Psoas muscle (tissue), 8 donors: ENCODE measurements around the gene MEF2B. TPM values are rescaled to one million over a fixed set of nuclear protein-coding genes. Genes with fewer than 3 reads are reported as not detected.

Source experiments
- ATAC-seq, 4 donors: fragments of 200-7000 bp; cut with Tn5 transposase; one replicate each; pipeline ENCODE4 v1.9.1; 2020; ENCODE audit warnings: moderate library complexity in 3 of 4, mild to moderate bottlenecking in 2 of 4
- DNase-seq, 2 donors: peaks; one replicate each; pipeline ENCODE4 v3.0.0-alpha.2; 2020
- H3K27ac ChIP-seq: fragments of 200-600 bp; one replicate; pipeline ENCODE4 v1.8.0; 2022
- H3K27me3 ChIP-seq, 3 donors: fragments of 200-600 bp in 1 of 3; one replicate each; pipeline versions ENCODE4 v1.6.1 to v1.8.0; 2013 to 2022; ENCODE audit warnings: low read length in 2 of 3, mild to moderate bottlenecking in 2 of 3, moderate library complexity in 1 of 3; ENCODE audit not compliant: insufficient read depth in 3 of 3
- H3K36me3 ChIP-seq, 2 donors: fragments of 200-600 bp in 1 of 2; one replicate each; pipeline versions ENCODE4 v1.6.1 to v1.8.0; 2013 to 2022; ENCODE audit warnings: low read depth in 1 of 2, mild to moderate bottlenecking in 1 of 2, moderate library complexity in 1 of 2; ENCODE audit not compliant: insufficient read depth in 1 of 2
- H3K4me1 ChIP-seq: fragments of 200-600 bp; one replicate; pipeline ENCODE4 v1.8.0; 2022
- H3K4me3 ChIP-seq: fragments of 200-600 bp; one replicate; pipeline ENCODE4 v1.8.0; 2022; ENCODE audit warnings: mild to moderate bottlenecking
- H3K9me3 ChIP-seq: fragments of 200-600 bp; one replicate; pipeline ENCODE4 v1.8.0; 2022
- WGBS, 3 donors: extraction: QIAGEN DNeasy Blood & Tissue Kit; methylation state at CpG; one replicate each; pipeline versions ENCODE4 v1.1.6 to v1.1.7; 2013; 5-methylcytosine and 5-hydroxymethylcytosine counted together
- intact Hi-C, 2 donors: fragments of 100-400 bp; cut with DNase I; formaldehyde crosslinking; loops; one replicate each; pipeline versions ENCODE4 v1.11.0 to v1.14.2; 2022
- polyA plus RNA-seq, 3 donors: library from polyadenylated mRNA; stranded (reverse); fragments of 200-250 nt; gene quantifications; one replicate each; pipeline ENCODE4 v1.2.3, GENCODE V29; 2013
- total RNA-seq, 4 donors: library from RNA; stranded (reverse); fragmentation: NEBNext Ultra II Directional in 2 of 4; extraction: Animal tissue kit (Norgen Biotek cat#: 25700) in 2 of 4; gene quantifications; one replicate each; pipeline versions ENCODE4 v1.2.1 to v1.2.4, GENCODE V29; 2021 to 2023
- TF ChIP-seq, protein P1 (sequence below): fragments of 200-600 bp; IDR thresholded peaks from one replicate; pipeline ENCODE4 v1.8.0; 2022; ENCODE audit warnings: antibody characterized with exemption
- donor health status: healthy with polysubstance abuse.
- donor health status: DM: no; HTN: no; CAD: no; lungs with moderate emphysema.
- donor health status: Bipolar disorder and iron deficiency.
- donor health status: healthy.
- donor health status: DM: yes; HTN: yes; CAD: no.
- donor health status: DM: no; HTN: no; CAD: no.
- donor health status: DM: no; HTN: no; CAD: no.
- donor health status: DM: yes; HTN: yes; CAD: no.

Gene MEF2B
- total and polyA plus RNA-seq, 7 donors = 0.07 to 0.91 (median 0.56) TPM

DNA sequence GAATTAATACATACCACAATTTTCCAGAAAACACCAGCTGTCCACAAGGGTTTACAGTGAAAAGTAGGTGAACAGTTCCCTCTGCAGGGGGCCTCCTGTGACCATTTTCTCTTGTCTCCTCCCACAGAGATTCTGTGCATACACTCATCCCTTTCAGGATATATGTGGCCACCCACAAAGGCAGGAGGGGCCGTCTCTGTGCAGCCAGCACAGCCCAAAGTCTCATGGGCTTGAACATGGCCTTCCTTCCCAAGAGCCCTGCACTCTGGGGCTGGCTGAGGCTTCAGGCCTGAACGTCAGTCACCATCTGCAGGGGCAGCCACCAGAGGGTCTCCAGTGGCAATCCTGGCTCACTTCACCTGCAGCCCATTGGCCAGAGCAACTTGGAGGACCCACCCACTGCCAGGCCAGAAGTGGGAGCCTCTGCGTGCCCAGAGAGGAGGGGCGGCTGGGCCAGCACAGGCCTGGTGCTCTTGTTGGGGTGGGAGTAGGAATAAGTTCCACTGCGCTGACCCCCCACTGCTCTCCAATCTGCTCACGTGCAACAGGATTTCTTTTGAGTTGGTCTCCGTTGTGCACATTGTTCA is 56.9 kb downstream of the MEF2B start:
- no peak overlapping the region for H3K27ac ChIP-seq
- DNase-seq (no peak), ATAC-seq (peak in 2 of 4 donors; percentile 16 to 33)
- 34 to 47% (median 39%) methylated on average over 7 of the region's 7 CpGs for WGBS, 3 donors
- TF ChIP-seq, protein P1, sequence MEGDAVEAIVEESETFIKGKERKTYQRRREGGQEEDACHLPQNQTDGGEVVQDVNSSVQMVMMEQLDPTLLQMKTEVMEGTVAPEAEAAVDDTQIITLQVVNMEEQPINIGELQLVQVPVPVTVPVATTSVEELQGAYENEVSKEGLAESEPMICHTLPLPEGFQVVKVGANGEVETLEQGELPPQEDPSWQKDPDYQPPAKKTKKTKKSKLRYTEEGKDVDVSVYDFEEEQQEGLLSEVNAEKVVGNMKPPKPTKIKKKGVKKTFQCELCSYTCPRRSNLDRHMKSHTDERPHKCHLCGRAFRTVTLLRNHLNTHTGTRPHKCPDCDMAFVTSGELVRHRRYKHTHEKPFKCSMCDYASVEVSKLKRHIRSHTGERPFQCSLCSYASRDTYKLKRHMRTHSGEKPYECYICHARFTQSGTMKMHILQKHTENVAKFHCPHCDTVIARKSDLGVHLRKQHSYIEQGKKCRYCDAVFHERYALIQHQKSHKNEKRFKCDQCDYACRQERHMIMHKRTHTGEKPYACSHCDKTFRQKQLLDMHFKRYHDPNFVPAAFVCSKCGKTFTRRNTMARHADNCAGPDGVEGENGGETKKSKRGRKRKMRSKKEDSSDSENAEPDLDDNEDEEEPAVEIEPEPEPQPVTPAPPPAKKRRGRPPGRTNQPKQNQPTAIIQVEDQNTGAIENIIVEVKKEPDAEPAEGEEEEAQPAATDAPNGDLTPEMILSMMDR = no peak
- intact Hi-C loops = no loop called here
- no peak overlapping the region for H3K4me3 ChIP-seq
- peaks cover 16% of the 10 kb centered on the region for H3K4me1 ChIP-seq
- no peaks in the 10 kb centered on the region for H3K9me3 ChIP-seq
- H3K27me3 ChIP-seq = no peaks in the 10 kb centered on the region
- H3K36me3 ChIP-seq = peaks cover 0 to 20% of the 10 kb centered on the region in 2 donors

DNA sequence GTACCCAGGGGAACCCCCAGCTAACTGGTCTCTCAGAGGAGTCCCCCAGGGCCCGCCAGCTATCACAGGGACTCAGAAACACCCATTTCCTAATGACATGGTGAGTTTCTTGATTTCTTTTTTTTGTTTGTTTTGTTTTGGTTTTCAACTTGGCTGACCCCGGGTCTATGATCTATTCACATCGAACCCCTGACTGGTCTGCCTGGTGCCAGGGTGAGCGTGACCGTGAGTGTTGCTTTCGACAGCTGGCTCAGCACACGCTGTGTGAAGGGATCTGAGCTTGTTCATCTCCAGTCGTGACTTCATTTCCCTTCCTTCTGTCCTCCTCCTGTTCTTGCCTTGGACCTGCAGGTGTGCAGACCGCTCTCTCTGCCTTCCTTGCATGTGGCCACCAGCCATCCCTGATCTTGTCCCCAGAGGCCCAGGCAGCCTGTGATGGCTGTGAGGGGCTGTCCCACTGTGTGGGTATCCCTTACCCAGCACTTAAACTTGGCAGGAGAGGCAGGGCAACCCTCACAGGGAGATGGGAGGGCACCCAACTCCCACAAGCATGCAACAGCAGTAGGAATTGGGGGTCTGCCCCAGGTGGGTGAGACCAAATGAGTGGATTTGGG is 58.0 kb downstream of the MEF2B start:
- TF ChIP-seq, protein P1 = no peak
- peaks cover 16% of the 10 kb centered on the region for H3K4me1 ChIP-seq
- DNase-seq (no peak), ATAC-seq (peak in 1 of 4 donors; percentile 10)
- no peak overlapping the region for H3K4me3 ChIP-seq
- WGBS, 3 donors = 44 to 75% (median 56%) methylated on average over 9 of the region's 9 CpGs
- H3K9me3 ChIP-seq = no peaks in the 10 kb centered on the region
- H3K27me3 ChIP-seq = no peaks in the 10 kb centered on the region
- intact Hi-C loops = no loop called here
- H3K27ac ChIP-seq = no peak overlapping the region
- H3K36me3 ChIP-seq = peaks cover 0 to 23% of the 10 kb centered on the region in 2 donors

DNA sequence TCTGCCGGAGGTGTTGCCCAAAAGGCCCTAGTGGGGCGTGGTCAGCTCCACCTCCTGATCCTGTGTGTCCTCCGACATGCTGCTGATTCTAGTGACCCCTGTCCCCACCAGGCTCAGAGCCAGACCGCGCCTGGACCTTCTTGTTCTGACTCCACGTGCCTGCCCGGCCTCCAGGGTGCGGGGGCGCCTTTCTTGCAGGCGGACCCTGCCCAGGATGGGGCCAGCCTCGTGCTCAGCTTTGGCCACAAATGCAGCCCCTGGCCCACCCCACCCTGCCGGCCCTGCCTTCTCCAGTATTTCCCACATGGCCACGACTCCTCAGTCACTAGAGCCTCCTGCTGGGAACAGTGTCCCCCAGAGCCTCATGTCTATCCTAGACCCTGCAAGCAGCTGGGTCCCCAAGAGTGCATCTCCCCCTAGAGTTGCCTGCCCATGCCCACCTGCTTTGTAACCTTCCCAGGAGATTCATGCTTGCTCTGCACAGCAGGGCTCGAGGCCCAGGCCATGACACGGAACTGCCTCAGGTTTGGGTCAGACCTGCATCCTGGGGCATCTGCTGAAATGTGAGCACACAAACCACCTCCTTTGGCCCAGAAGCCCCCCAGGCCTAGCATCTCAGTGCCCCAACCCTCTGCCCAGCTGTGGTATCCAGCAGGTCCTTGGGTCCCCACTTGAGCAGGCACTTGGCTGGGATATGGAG is 58.8 kb downstream of the MEF2B start:
- H3K27ac ChIP-seq = no peak overlapping the region
- 78 to 80% (median 78%) methylated on average over 14 to 15 of the region's 15 CpGs for WGBS, 3 donors

DNA sequence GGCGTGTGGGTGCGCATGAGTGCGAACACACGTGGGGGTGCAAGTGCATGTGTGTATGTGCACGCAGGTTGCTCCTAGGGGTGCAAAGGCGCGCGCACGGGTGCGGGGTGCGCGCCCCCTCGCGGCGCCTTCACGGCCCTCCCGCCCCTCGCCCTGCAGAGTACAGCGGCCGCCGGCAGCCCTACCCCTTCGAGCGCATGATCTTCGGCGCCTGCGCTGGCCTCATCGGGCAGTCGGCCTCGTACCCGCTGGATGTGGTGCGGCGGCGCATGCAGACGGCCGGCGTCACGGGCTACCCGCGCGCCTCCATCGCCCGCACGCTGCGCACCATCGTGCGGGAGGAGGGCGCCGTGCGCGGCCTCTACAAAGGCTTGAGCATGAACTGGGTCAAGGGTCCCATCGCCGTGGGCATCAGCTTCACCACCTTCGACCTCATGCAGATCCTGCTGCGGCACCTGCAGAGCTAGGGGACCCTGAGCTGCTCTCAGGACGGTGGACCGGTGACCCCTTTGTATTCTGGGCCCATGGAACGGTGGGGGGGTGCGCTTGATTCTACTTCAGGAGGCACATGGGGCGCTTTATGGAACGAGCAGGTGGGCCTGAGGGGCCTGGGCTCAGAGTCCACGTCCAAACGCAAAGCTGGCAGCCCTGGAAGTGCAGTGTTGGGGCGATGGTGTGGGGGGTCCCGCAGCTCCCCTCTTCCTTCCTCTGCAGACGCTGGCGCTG is 59.5 kb downstream of the MEF2B start:
- TF ChIP-seq, protein P1 = peak; percentile 21
- Histone ChIP-seq H3K27ac (no peak overlapping the region), H3K4me3 (no peak overlapping the region), H3K27me3 (no peaks in the 10 kb centered on the region), H3K4me1 (peaks cover 16% of the 10 kb centered on the region), H3K36me3 (peaks cover 0 to 22% of the 10 kb centered on the region in 2 donors), H3K9me3 (no peaks in the 10 kb centered on the region)
- WGBS, 3 donors = 41 to 48% (median 41%) methylated on average over 66 of the region's 66 CpGs
- no peak for DNase-seq
- ATAC-seq = peak in 3 of 4 donors; percentile 19 to 42 (median 21)
- intact Hi-C loops = no loop called here

More for the DNA sequence above, 58.8 kb downstream of the MEF2B start:
- Histone ChIP-seq H3K36me3 (peaks cover 0 to 22% of the 10 kb centered on the region in 2 donors), H3K9me3 (no peaks in the 10 kb centered on the region), H3K27me3 (no peaks in the 10 kb centered on the region), H3K4me3 (no peak overlapping the region), H3K4me1 (peaks cover 16% of the 10 kb centered on the region)
- no peak for ATAC-seq
- intact Hi-C loops = no loop called here
- no peak for DNase-seq
- TF ChIP-seq, protein P1 = no peak
